OCI-LY1 (cell line): ENCODE data around the gene ACTN4.

ENCODE experiments used
- CTCF ChIP-seq: fragments of 200-600 bp; sonication (generic), shearing (Covaris generic); IDR thresholded peaks from 2 replicates; pipeline ENCODE4 v1.5.1; 2017; ENCODE audit warnings: mild to moderate bottlenecking, antibody characterized with exemption, low read length, moderate library complexity, mixed read lengths
- EZH2 ChIP-seq: fragments of 200-600 bp; sonication (generic), shearing (Covaris generic); IDR thresholded peaks from 2 replicates; pipeline ENCODE4 v1.8.0; 2017; ENCODE audit warnings: borderline replicate concordance, mixed run types, mild to moderate bottlenecking, antibody characterized with exemption, low read length, moderate library complexity, mixed read lengths

GRCh38 chr19:38728752-38729541 lies 81.5 kb downstream of the ACTN4 start:
- TF ChIP-seq CTCF, result no peak
- no peak for TF ChIP-seq EZH2
